Neural cell (in vitro differentiated cells): ENCODE measurements around the gene IGF2BP2. TPM values are rescaled to one million over a fixed set of nuclear protein-coding genes. Genes with fewer than 3 reads are reported as not detected.
"Not testable (repeated sequence)": the region's sequence is repeated elsewhere in the genome, so short reads cannot be mapped to it uniquely, and the experiment has no call there.

Source experiments
- H2AFZ ChIP-seq: fragments of 200-600, 300-800 bp; sonication (generic), shearing (Covaris generic); 2 replicates; pipeline ENCODE4 v1.6.0; 2014; ENCODE audit warnings: low read depth, mild to moderate bottlenecking, antibody characterized with exemption, low read length, moderate library complexity
- H3F3A ChIP-seq: fragments of 200-600 bp; shearing (Covaris generic); 2 replicates; pipeline ENCODE4 v1.6.1; 2016; ENCODE audit warnings: mild to moderate bottlenecking, moderate library complexity, mixed read lengths, antibody characterized with exemption, low read length; ENCODE audit not compliant: insufficient read depth, poor library complexity, severe bottlenecking
- H3K27ac ChIP-seq: fragments of 200-600, 300-800 bp; sonication (generic), shearing (Covaris generic); 2 replicates; pipeline ENCODE4 v1.5.1; 2014; ENCODE audit warnings: mild to moderate bottlenecking, low read length, moderate library complexity
- H3K27me3 ChIP-seq: fragments of 300-800, 200-600 bp; sonication (generic), shearing (Covaris generic); 2 replicates; pipeline ENCODE4 v1.6.0; 2014; ENCODE audit warnings: mild to moderate bottlenecking, low read depth, low read length, moderate library complexity; ENCODE audit not compliant: insufficient read depth
- H3K36me3 ChIP-seq: fragments of 300-800, 200-600 bp; sonication (generic), shearing (Covaris generic); 2 replicates; pipeline ENCODE4 v1.5.1; 2014; ENCODE audit warnings: mild to moderate bottlenecking, antibody characterized with exemption, low read length, moderate library complexity; ENCODE audit not compliant: insufficient read depth
- H3K4me2 ChIP-seq: fragments of 300-800, 200-600 bp; sonication (generic), shearing (Covaris generic); 2 replicates; pipeline ENCODE4 v1.6.0; 2014; ENCODE audit warnings: mild to moderate bottlenecking, low read length
- H3K4me3 ChIP-seq: fragments of 300-800, 200-600 bp; sonication (generic), shearing (Covaris generic); 2 replicates; pipeline ENCODE4 v1.5.1; 2014; ENCODE audit warnings: mild to moderate bottlenecking, low read length, moderate library complexity
- H3K79me2 ChIP-seq: fragments of 200-600 bp; shearing (Covaris generic); replicated peaks from 2 replicates; pipeline ENCODE4 v1.6.0; 2014; ENCODE audit warnings: mild to moderate bottlenecking, low read length, moderate library complexity; ENCODE audit not compliant: insufficient read depth
- H3K9ac ChIP-seq: fragments of 300-800, 200-600 bp; sonication (generic), shearing (Covaris generic); 2 replicates; pipeline ENCODE4 v1.6.1; 2016; ENCODE audit warnings: mild to moderate bottlenecking, low read length, mixed read lengths
- H3K9me2 ChIP-seq: fragments of 200-600 bp; shearing (Covaris generic); 2 replicates; pipeline ENCODE4 v1.6.1; 2016; ENCODE audit warnings: mild to moderate bottlenecking, low read length, mixed read lengths; ENCODE audit not compliant: insufficient read depth
- H3K9me3 ChIP-seq: fragments of 200-600, 300-800 bp; sonication (generic), shearing (Covaris generic); 2 replicates; pipeline ENCODE4 v1.6.1; 2016; ENCODE audit warnings: mild to moderate bottlenecking, mixed run types, low read length, moderate library complexity, mixed read lengths
- H4K20me1 ChIP-seq: fragments of 200-600 bp; shearing (Covaris generic); 2 replicates; pipeline ENCODE4 v1.6.1; 2016; ENCODE audit warnings: mild to moderate bottlenecking, mixed run types; ENCODE audit not compliant: insufficient read depth
- EP300 ChIP-seq: fragments of 450-650 bp; conservative IDR thresholded peaks from 2 replicates; pipeline ENCODE4 v1.6.1; 2014; ENCODE audit warnings: antibody characterized with exemption, mild to moderate bottlenecking, moderate library complexity; ENCODE audit not compliant: poor library complexity, severe bottlenecking
- EZH2 ChIP-seq: fragments of 200-600, 300-800 bp; shearing (Covaris generic), sonication (generic); IDR thresholded peaks from 2 replicates; pipeline ENCODE4 v1.6.1; 2014; ENCODE audit warnings: antibody characterized with exemption, low read length, borderline replicate concordance, mild to moderate bottlenecking; ENCODE audit not compliant: insufficient read depth, poor library complexity, severe bottlenecking
- MXI1 ChIP-seq: fragments of 450-650 bp; conservative IDR thresholded peaks from 2 replicates; pipeline ENCODE4 v1.6.1; 2014; ENCODE audit warnings: antibody characterized with exemption, mild to moderate bottlenecking; ENCODE audit not compliant: poor library complexity, severe bottlenecking
- POLR2AphosphoS5 ChIP-seq: IDR thresholded peaks from 2 replicates; pipeline ENCODE4 v1.6.1; 2012
- RAD21 ChIP-seq: fragments of 450-650 bp; conservative IDR thresholded peaks from 2 replicates; pipeline ENCODE4 v1.6.1; 2014; ENCODE audit warnings: antibody characterized with exemption, mild to moderate bottlenecking, moderate library complexity
- SMC3 ChIP-seq: fragments of 450-650 bp; conservative IDR thresholded peaks from 2 replicates; pipeline ENCODE4 v1.6.1; 2014; ENCODE audit warnings: antibody characterized with exemption, mild to moderate bottlenecking, moderate library complexity; ENCODE audit not compliant: poor library complexity
- TAF1 ChIP-seq: IDR thresholded peaks from 2 replicates; pipeline ENCODE4 v1.6.1; 2012; ENCODE audit warnings: low read depth
- polyA plus RNA-seq: library from polyadenylated mRNA; depleted of rRNA; stranded (reverse); fragments of >200 nt; gene quantifications from 2 replicates; pipeline ENCODE4 v1.2.3, GENCODE V29; 2014
- TF ChIP-seq, protein P1 (sequence below): IDR thresholded peaks from 2 replicates; pipeline ENCODE4 v1.6.1; 2012; ENCODE audit warnings: borderline replicate concordance
- TF ChIP-seq, protein P2 (sequence below): fragments of 450-650 bp; IDR thresholded peaks from 2 replicates; pipeline ENCODE4 v1.5.1; 2014; ENCODE audit warnings: antibody characterized with exemption, mild to moderate bottlenecking, moderate library complexity; ENCODE audit not compliant: poor library complexity, severe bottlenecking

IGF2BP2 gene
- polyA plus RNA-seq, 1 donor from 2014 or later = 46.6 TPM

DNA sequence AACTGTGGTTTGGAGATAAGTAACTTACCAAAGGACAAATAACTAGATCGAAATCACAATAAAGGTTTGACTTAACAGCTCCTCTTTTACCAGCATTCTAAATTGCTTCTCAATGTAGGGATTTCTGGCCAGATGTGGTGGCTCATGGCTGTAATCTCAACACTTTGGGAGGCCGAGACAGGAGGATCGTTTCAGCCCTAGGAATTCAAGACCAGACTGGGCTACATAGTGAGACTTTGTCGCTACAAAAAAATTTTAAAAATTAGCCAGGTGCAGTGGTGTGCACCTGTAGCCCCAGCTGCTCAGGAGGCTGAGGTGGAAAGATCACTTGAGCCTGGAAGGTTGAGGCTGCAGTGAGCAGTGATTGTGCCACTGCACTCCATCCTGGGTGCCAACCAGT is 17.4 kb upstream of the IGF2BP2 start:
- H3K27me3 ChIP-seq = no peaks in the 10 kb centered on the region
- no peaks in the 10 kb centered on the region for H3K9me2 ChIP-seq
- no peaks in the 10 kb centered on the region for H3K9me3 ChIP-seq
- H3K4me3 ChIP-seq = no peak overlapping the region
- TF ChIP-seq EP300 (no peak), POLR2AphosphoS5 (no peak), RAD21 (no peak), MXI1 (no peak), TAF1 (no peak), EZH2 (no peak), SMC3 (no peak)
- TF ChIP-seq, protein P1, sequence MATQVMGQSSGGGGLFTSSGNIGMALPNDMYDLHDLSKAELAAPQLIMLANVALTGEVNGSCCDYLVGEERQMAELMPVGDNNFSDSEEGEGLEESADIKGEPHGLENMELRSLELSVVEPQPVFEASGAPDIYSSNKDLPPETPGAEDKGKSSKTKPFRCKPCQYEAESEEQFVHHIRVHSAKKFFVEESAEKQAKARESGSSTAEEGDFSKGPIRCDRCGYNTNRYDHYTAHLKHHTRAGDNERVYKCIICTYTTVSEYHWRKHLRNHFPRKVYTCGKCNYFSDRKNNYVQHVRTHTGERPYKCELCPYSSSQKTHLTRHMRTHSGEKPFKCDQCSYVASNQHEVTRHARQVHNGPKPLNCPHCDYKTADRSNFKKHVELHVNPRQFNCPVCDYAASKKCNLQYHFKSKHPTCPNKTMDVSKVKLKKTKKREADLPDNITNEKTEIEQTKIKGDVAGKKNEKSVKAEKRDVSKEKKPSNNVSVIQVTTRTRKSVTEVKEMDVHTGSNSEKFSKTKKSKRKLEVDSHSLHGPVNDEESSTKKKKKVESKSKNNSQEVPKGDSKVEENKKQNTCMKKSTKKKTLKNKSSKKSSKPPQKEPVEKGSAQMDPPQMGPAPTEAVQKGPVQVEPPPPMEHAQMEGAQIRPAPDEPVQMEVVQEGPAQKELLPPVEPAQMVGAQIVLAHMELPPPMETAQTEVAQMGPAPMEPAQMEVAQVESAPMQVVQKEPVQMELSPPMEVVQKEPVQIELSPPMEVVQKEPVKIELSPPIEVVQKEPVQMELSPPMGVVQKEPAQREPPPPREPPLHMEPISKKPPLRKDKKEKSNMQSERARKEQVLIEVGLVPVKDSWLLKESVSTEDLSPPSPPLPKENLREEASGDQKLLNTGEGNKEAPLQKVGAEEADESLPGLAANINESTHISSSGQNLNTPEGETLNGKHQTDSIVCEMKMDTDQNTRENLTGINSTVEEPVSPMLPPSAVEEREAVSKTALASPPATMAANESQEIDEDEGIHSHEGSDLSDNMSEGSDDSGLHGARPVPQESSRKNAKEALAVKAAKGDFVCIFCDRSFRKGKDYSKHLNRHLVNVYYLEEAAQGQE = no peak
- TF ChIP-seq, protein P2, sequence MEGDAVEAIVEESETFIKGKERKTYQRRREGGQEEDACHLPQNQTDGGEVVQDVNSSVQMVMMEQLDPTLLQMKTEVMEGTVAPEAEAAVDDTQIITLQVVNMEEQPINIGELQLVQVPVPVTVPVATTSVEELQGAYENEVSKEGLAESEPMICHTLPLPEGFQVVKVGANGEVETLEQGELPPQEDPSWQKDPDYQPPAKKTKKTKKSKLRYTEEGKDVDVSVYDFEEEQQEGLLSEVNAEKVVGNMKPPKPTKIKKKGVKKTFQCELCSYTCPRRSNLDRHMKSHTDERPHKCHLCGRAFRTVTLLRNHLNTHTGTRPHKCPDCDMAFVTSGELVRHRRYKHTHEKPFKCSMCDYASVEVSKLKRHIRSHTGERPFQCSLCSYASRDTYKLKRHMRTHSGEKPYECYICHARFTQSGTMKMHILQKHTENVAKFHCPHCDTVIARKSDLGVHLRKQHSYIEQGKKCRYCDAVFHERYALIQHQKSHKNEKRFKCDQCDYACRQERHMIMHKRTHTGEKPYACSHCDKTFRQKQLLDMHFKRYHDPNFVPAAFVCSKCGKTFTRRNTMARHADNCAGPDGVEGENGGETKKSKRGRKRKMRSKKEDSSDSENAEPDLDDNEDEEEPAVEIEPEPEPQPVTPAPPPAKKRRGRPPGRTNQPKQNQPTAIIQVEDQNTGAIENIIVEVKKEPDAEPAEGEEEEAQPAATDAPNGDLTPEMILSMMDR = no peak
- H3K4me2 ChIP-seq = no peak overlapping the region
- H3F3A ChIP-seq = no peaks in the 10 kb centered on the region
- H3K36me3 ChIP-seq = no peaks in the 10 kb centered on the region
- no peak overlapping the region for H2AFZ ChIP-seq
- no peaks in the 10 kb centered on the region for H4K20me1 ChIP-seq
- H3K79me2 ChIP-seq = no peaks in the 10 kb centered on the region
- H3K27ac ChIP-seq = no peak overlapping the region
- no peak overlapping the region for H3K9ac ChIP-seq

DNA sequence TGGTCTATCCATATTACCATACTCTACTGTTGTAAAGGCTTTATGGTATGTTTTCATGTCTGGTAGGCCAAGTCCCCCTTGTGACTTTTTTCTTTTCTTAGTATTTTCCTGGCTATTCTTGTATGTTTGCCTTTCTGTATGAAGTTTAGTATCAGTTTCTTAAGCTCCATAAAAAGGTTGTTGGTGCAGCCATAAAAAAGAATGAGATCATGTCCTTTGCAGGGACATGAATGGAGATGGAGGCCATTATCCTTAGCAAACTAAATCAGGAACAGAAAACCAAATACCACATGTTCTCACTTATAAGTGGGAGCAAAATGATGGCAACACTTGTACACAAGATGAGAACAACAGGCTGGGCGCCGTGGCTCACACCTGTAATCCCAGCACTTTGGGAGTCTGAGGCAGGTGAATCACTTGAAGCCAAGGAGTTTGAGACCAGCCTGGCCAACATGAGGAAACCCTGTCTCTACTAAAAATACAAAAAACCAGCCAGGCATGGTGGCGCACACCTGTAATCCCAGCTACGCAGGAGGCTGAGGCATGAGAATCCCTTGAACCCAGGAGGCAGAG is 13.7 kb upstream of the IGF2BP2 start:
- H3K9me3 ChIP-seq = not testable (repeated sequence)

DNA sequence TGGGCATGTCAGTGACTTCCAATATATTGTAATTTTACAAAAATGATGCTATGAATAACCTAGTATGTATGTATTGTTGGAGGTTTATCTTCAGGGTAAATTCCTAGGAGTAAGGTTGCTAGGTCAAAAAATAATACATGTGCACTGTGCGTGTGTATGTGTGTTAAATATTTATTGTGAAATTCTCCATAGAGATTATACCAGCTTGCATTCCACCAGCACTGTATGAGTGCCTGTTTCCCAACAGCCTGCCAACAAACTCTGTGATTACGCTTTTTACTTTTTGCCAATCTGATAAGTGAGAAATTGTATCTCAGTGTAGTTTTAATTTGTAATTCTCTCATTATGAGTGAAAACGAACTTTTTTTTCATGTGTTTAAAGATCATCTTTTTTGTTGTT is 12.6 kb upstream of the IGF2BP2 start:
- H3K27ac ChIP-seq = no peak overlapping the region
- TF ChIP-seq, protein P1 = no peak
- TF ChIP-seq, protein P2 = no peak
- TF ChIP-seq TAF1 = no peak
- TF ChIP-seq MXI1 = no peak
- TF ChIP-seq SMC3 = no peak
- no peak for TF ChIP-seq EZH2
- TF ChIP-seq EP300 = no peak
- TF ChIP-seq POLR2AphosphoS5 = no peak
- no peak for TF ChIP-seq RAD21
- H3K27me3 ChIP-seq = no peaks in the 10 kb centered on the region
- no peak overlapping the region for H3K4me3 ChIP-seq
- no peaks in the 10 kb centered on the region for H3K9me3 ChIP-seq
- H4K20me1 ChIP-seq = no peaks in the 10 kb centered on the region
- H3K9me2 ChIP-seq = no peaks in the 10 kb centered on the region
- no peaks in the 10 kb centered on the region for H3K79me2 ChIP-seq
- no peak overlapping the region for H3K4me2 ChIP-seq
- H3K36me3 ChIP-seq = no peaks in the 10 kb centered on the region
- H2AFZ ChIP-seq = no peak overlapping the region
- no peaks in the 10 kb centered on the region for H3F3A ChIP-seq
- no peak overlapping the region for H3K9ac ChIP-seq

More for the DNA sequence above, 13.7 kb upstream of the IGF2BP2 start:
- not testable (repeated sequence) for H3K4me2 ChIP-seq, H3K79me2 ChIP-seq, H3K9ac ChIP-seq, H3K27ac ChIP-seq, H2AFZ ChIP-seq, H3K27me3 ChIP-seq, H4K20me1 ChIP-seq, H3K4me3 ChIP-seq, H3K36me3 ChIP-seq, H3K9me2 ChIP-seq, H3F3A ChIP-seq
